Caco-2 (cell line): Measurements from ENCODE around the gene GCGR. TPM values are rescaled to one million over a fixed set of nuclear protein-coding genes. Genes with fewer than 3 reads are reported as not detected.

ENCODE experiments used
- BruUV-seq: library from RNA; stranded (reverse); fragments of 400-500 nt; replicated peaks from 2 replicates; lab custom pipeline; 2021; lab: Mats Ljungman, UMichigan
- CTCF ChIA-PET: fragments of 300-600 bp; sonication (Branson Sonifier 250); formaldehyde crosslinking; loops from one replicate; lab custom pipeline; 2022; ENCODE audit warnings: antibody characterized with exemption; lab: Charles Lee
- POLR2A ChIA-PET: fragments of 300-600 bp; sonication (Branson Sonifier 250); formaldehyde crosslinking; loops from one replicate; lab custom pipeline; 2022; ENCODE audit warnings: antibody characterized with exemption; lab: Charles Lee
- DNase-seq, 2 experiments: peaks; one replicate each; pipeline versions ENCODE4 v3.0.0 to v3.0.0-alpha.2; 2020 to 2022
- H3K27me3 ChIP-seq: replicated peaks from 2 replicates; pipeline ENCODE4 v1.6.0; 2011; ENCODE audit warnings: low read length; ENCODE audit not compliant: control insufficient read depth, insufficient read depth
- H3K36me3 ChIP-seq: 2 replicates; pipeline ENCODE4 v1.5.1; 2011; ENCODE audit warnings: low read length; ENCODE audit not compliant: control insufficient read depth, insufficient read depth
- H3K4me1 ChIP-seq: fragments of 250-450 bp; sonication (Bioruptor Pico); 2 replicates; pipeline ENCODE4 v1.5.1; 2020; ENCODE audit warnings: mild to moderate bottlenecking
- H3K4me3 ChIP-seq: 2 replicates; pipeline ENCODE4 v1.5.1; 2011; ENCODE audit warnings: low read depth, mild to moderate bottlenecking, control low read depth, low read length
- H3K9me3 ChIP-seq: fragments of 250-450 bp; sonication (Bioruptor Pico); 2 replicates; pipeline ENCODE4 v1.5.1; 2020; ENCODE audit warnings: mild to moderate bottlenecking, moderate library complexity
- H3K27ac Mint-ChIP-seq: one replicate; pipeline ENCODE4 v1.8.0; 2022; ENCODE audit warnings: mixed read lengths; ENCODE audit not compliant: unreplicated experiment
- H3K27me3 Mint-ChIP-seq: one replicate; pipeline ENCODE4 v1.8.0; 2022; ENCODE audit warnings: mixed read lengths; ENCODE audit not compliant: insufficient read depth, unreplicated experiment
- H3K36me3 Mint-ChIP-seq: one replicate; pipeline ENCODE4 v1.8.0; 2022; ENCODE audit warnings: mild to moderate bottlenecking, mixed read lengths; ENCODE audit not compliant: insufficient read depth, unreplicated experiment
- H3K4me1 Mint-ChIP-seq: one replicate; pipeline ENCODE4 v1.8.0; 2022; ENCODE audit warnings: low read depth, mixed read lengths; ENCODE audit not compliant: unreplicated experiment
- H3K4me3 Mint-ChIP-seq: one replicate; pipeline ENCODE4 v1.8.0; 2022; ENCODE audit warnings: mild to moderate bottlenecking, moderate library complexity, mixed read lengths; ENCODE audit not compliant: unreplicated experiment
- H3K9me3 Mint-ChIP-seq: one replicate; pipeline ENCODE4 v1.8.0; 2022; ENCODE audit warnings: mixed read lengths; ENCODE audit not compliant: unreplicated experiment
- CTCF ChIP-seq, 2 experiments: fragments of 200-600 bp in 1 of 2; IDR thresholded peaks; 1 replicate in 1 of 2; 2 replicates in 1 of 2; pipeline versions ENCODE4 v1.5.1 to v1.8.0; 2011 to 2022; ENCODE audit warnings: antibody characterized with exemption in 1 of 2, control low read depth in 1 of 2, inconsistent platforms in 1 of 2, low read depth in 1 of 2, low read length in 1 of 2, mild to moderate bottlenecking in 1 of 2, moderate library complexity in 1 of 2; ENCODE audit not compliant: insufficient read depth in 1 of 2, severe bottlenecking in 1 of 2, unreplicated experiment in 1 of 2
- intact Hi-C: fragments of 100-400 bp; cut with micrococcal nuclease; formaldehyde crosslinking; loops from one replicate; pipeline ENCODE4 v1.10.0; 2022; ENCODE audit not compliant: unreplicated experiment
- total RNA-seq: library from RNA; stranded (reverse); gene quantifications from 2 replicates; pipeline ENCODE4 v1.2.3, GENCODE V29; 2022

The GCGR gene
- total RNA-seq, 1 experiment from 2014 or later = 1.0 TPM

GRCh38 chr17:81811705-81812570 lies 8.0 kb downstream of the GCGR start:
- Mint-ChIP-seq H3K9me3 (peaks cover 6% of the 10 kb centered on the region), H3K4me1 (peaks cover 14% of the 10 kb centered on the region), H3K27me3 (peaks cover 6% of the 10 kb centered on the region), H3K27ac (no peak overlapping the region), H3K36me3 (peaks cover 8% of the 10 kb centered on the region), H3K4me3 (no peak overlapping the region)
- Histone ChIP-seq H3K4me1 (peaks cover 13% of the 10 kb centered on the region), H3K4me3 (no peak overlapping the region), H3K27me3 (no peaks in the 10 kb centered on the region), H3K36me3 (no peaks in the 10 kb centered on the region), H3K9me3 (no peaks in the 10 kb centered on the region)
- no TSS peak for BruUV-seq
- intact Hi-C loops = no loop called here
- ChIA-PET POLR2A (no interaction called here), CTCF (no interaction called here)
- no peak for DNase-seq
- no peak for TF ChIP-seq CTCF (IDR thresholded peaks at IDR 0.05; ENCODE audit: insufficient read depth in 1 of 2, low read depth in 1 of 2, low read length in 1 of 2, severe bottlenecking in 1 of 2, unreplicated experiment in 1 of 2)

DNA sequence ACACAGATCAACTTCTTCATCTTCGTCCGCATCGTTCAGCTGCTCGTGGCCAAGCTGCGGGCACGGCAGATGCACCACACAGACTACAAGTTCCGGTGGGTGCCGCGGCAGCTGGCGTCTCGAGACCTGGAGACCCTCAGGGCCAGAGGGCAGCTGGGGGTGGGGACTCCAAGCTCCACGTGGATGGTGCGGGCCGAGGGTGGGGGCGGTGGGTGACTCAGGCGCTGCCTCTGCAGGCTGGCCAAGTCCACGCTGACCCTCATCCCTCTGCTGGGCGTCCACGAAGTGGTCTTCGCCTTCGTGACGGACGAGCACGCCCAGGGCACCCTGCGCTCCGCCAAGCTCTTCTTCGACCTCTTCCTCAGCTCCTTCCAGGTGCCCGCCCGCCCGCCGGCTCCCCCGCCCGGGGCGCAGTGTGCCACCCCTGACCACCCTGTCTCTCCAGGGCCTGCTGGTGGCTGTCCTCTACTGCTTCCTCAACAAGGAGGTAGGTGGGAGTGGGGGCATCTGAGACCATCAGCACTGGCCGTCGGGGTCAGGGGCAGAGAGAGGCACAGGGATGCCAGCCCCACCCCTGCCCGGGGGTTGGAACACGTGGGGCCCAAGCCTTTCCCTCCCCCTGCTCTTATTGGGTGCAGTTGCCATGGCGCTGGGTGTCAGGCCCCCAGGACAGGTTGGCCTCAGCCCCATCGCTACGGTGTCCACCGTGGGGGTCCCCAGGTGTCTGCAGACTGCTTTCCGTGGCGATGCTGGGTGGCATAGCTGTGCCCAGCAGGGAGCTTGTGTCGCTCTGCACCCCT lies 8.8 kb downstream of the GCGR start:
- H3K4me3 ChIP-seq = no peak overlapping the region
- POLR2A ChIA-PET = no interaction called here
- BruUV-seq = no TSS peak

More for the DNA sequence above, 8.8 kb downstream of the GCGR start:
- Histone ChIP-seq H3K4me1 (peaks cover 9% of the 10 kb centered on the region), H3K9me3 (no peaks in the 10 kb centered on the region), H3K27me3 (no peaks in the 10 kb centered on the region), H3K36me3 (no peaks in the 10 kb centered on the region)
- Mint-ChIP-seq H3K27me3 (peaks cover 6% of the 10 kb centered on the region), H3K4me1 (peaks cover 14% of the 10 kb centered on the region), H3K4me3 (no peak overlapping the region), H3K9me3 (peaks cover 6% of the 10 kb centered on the region), H3K27ac (no peak overlapping the region), H3K36me3 (peaks cover 8% of the 10 kb centered on the region)
- CTCF ChIA-PET = no interaction called here
- intact Hi-C loops = no loop called here
- no peak for TF ChIP-seq CTCF (IDR thresholded peaks at IDR 0.05; ENCODE audit: insufficient read depth in 1 of 2, low read depth in 1 of 2, low read length in 1 of 2, severe bottlenecking in 1 of 2, unreplicated experiment in 1 of 2)
- DNase-seq = no peak
